WTC11 (cell line): ENCODE data around the gene FBN3.

Source experiments
- CTCF ChIP-seq: fragments of 200-600 bp; IDR thresholded peaks from 2 replicates; pipeline ENCODE4 v1.8.0; 2022; ENCODE audit warnings: antibody characterized with exemption
- ETV6 ChIP-seq: sonication (generic); formaldehyde crosslinking; IDR thresholded peaks from 2 replicates; pipeline ENCODE4 v1.8.1; 2022; ENCODE audit warnings: mild to moderate bottlenecking, missing genetic modification reagents
- FOXP1 ChIP-seq: sonication (generic); formaldehyde crosslinking; IDR thresholded peaks from 2 replicates; pipeline ENCODE4 v1.8.0; 2022; ENCODE audit warnings: missing genetic modification reagents, mild to moderate bottlenecking, moderate library complexity, borderline replicate concordance
- GABPB1 ChIP-seq: sonication (generic); formaldehyde crosslinking; IDR thresholded peaks from 2 replicates; pipeline ENCODE4 v1.8.1; 2023; ENCODE audit warnings: mild to moderate bottlenecking, missing genetic modification reagents
- TEAD1 ChIP-seq: sonication (generic); formaldehyde crosslinking; IDR thresholded peaks from 2 replicates; pipeline ENCODE4 v1.8.0; 2022; ENCODE audit warnings: mild to moderate bottlenecking, missing genetic modification reagents
- ZBTB21 ChIP-seq: sonication (generic); formaldehyde crosslinking; IDR thresholded peaks from 2 replicates; pipeline ENCODE4 v1.8.1; 2023; ENCODE audit warnings: mild to moderate bottlenecking, missing genetic modification reagents, borderline replicate concordance
- ZNF232 ChIP-seq: sonication (generic); formaldehyde crosslinking; IDR thresholded peaks from 2 replicates; pipeline ENCODE4 v1.8.0; 2022; ENCODE audit warnings: mild to moderate bottlenecking, missing genetic modification reagents
- ZNF263 ChIP-seq: sonication (generic); formaldehyde crosslinking; IDR thresholded peaks from 2 replicates; pipeline ENCODE4 v1.8.1; 2022; ENCODE audit warnings: low read depth, mild to moderate bottlenecking, moderate library complexity, missing genetic modification reagents
- ZNF281 ChIP-seq: sonication (generic); formaldehyde crosslinking; IDR thresholded peaks from 2 replicates; pipeline ENCODE4 v1.8.0; 2023; ENCODE audit warnings: mild to moderate bottlenecking, missing genetic modification reagents

GRCh38 chr19:8132858-8133458, 16.4 kb downstream of the FBN3 start:
- TF ChIP-seq CTCF (no peak), ETV6 (CRISPR knock-in tag) (no peak), ZNF232 (CRISPR knock-in tag) (no peak), ZBTB21 (no peak), ZNF263 (CRISPR knock-in tag) (no peak), TEAD1 (CRISPR knock-in tag) (no peak), GABPB1 (no peak), FOXP1 (no peak), ZNF281 (CRISPR knock-in tag) (no peak)
